ENCODE measurements around the gene DHX57.

DHX57 gene

DNA sequence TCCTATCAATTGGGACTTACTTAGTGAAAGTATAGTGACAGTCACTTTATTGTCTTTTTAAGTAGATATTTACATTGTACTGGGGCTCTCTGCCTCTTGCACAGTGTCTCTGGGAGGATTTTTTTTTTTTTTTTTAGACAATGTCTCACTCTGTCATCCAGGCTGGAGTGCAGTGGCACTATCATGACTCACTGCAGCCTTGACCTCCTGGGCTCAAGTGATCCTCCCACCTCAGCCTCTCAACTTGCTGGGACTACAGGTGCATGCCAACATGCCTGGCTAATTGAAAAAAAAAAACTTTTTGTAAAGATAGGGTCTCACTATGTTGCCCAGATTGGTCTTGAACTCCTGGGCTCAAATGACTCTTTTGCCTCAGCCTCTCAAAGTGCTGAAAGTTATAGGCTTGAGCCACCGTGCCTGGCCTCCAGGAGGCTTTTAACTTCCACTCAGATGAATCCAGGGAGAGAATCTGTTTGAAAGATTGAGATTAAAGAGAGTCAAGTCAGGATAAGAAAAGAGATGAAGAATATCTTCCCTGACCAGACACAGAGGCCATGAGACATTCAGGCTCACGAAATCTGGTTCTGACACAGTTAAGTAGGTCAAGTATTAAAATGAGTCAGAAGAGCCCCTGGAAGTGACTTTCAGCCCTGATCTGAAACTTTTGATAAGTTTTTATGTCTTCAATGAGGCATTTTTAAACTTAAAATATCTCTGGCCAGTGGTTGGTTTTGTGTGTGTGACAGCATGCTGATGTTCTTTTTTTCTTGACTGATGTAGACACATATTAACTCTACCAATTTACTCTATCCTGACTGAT lies 32.2 kb upstream of the DHX57 start:
- no peak overlapping the region for H3K27ac ChIP-seq
- TF ChIP-seq, protein P1, sequence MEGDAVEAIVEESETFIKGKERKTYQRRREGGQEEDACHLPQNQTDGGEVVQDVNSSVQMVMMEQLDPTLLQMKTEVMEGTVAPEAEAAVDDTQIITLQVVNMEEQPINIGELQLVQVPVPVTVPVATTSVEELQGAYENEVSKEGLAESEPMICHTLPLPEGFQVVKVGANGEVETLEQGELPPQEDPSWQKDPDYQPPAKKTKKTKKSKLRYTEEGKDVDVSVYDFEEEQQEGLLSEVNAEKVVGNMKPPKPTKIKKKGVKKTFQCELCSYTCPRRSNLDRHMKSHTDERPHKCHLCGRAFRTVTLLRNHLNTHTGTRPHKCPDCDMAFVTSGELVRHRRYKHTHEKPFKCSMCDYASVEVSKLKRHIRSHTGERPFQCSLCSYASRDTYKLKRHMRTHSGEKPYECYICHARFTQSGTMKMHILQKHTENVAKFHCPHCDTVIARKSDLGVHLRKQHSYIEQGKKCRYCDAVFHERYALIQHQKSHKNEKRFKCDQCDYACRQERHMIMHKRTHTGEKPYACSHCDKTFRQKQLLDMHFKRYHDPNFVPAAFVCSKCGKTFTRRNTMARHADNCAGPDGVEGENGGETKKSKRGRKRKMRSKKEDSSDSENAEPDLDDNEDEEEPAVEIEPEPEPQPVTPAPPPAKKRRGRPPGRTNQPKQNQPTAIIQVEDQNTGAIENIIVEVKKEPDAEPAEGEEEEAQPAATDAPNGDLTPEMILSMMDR (conservative IDR thresholded peaks at IDR 0.05): no peak
- TF ChIP-seq ZFX (IDR thresholded peaks at IDR 0.05): no peak

DNA sequence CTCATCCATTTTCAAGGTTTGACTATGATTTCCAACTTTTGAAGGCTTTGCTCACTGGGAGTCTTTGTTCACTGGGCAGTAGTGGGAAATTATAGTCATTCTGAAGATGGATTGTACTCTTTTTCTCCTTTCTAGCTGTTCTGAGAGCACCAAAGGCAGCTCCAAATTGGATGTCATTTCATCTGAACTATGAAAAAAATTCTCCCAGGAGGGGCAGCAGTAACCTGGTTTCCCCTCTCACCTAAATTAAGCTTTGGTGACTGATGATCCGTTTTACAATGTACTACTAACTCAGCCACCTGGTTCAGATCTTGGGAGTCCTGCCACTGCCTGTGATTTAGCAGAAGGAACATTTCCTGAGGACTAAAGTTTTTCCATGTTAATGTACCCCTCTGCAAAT lies 31.5 kb upstream of the DHX57 start:
- H3K27ac ChIP-seq: no peak overlapping the region
- TF ChIP-seq, protein P1 (conservative IDR thresholded peaks at IDR 0.05): no peak
- no peak for TF ChIP-seq ZFX (IDR thresholded peaks at IDR 0.05)

DNA sequence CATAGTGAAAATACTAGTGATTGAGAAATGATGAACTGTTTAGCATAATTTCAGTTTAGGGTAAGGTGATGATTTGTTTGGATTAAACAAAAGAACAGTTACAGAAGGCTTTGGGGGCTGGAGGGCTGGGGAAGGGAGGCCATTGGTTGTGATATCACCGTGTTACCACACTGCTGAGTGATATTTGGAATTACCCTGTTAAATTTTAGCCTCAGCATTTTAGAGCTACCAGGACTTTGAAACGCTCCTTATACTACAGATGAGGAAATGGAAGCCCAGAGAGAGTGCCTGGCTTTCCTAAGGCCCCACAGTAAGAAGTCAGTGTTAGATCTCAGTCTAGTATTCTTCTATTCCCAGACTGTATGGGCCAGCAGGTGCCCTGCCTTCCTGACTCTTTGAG lies 29.5 kb upstream of the DHX57 start:
- no peak overlapping the region for H3K27ac ChIP-seq
- TF ChIP-seq, protein P1 (conservative IDR thresholded peaks at IDR 0.05): no peak
- no peak for TF ChIP-seq ZFX (IDR thresholded peaks at IDR 0.05)

DNA sequence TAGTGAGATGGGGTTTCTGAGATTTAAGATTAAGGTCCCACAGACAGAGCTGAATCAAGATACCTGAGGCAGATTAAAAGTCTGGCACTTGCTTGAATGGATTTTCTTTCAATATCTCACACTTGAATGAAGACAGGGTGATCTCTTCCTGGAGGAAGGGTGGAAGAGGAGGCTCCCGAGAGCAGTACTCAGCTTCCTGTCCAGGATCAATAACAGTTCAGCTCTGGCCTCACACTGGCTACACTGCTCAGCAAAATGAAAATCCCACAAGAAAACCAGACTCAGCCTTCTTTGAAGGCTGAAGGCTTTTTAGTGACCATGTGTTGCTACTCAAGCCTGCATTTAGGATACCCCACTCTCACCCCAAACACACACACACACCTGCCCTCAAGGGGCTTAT lies 25.0 kb upstream of the DHX57 start:
- H3K27ac ChIP-seq: no peak overlapping the region
- TF ChIP-seq, protein P1 (conservative IDR thresholded peaks at IDR 0.05): no peak
- no peak for TF ChIP-seq ZFX (IDR thresholded peaks at IDR 0.05)

DNA sequence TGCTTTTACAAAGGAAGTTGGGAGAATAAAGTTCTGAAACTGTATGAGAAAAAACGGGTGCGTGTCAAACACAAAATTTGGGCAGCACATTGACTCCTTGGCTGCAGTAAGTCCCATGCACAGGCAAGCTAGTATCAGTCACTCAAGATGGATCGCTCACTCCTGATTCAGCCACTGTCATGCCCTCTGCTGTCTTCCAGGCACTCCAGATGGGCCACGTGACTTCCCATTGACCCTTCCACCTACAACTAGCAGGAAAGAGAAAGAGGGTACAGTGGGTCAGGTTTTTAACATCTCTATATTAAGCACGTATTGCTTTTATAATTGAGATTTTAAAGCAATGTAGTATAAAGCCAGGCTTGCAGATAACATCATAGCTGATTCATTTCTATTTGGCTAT lies 22.5 kb upstream of the DHX57 start:
- no peak overlapping the region for H3K27ac ChIP-seq

DNA sequence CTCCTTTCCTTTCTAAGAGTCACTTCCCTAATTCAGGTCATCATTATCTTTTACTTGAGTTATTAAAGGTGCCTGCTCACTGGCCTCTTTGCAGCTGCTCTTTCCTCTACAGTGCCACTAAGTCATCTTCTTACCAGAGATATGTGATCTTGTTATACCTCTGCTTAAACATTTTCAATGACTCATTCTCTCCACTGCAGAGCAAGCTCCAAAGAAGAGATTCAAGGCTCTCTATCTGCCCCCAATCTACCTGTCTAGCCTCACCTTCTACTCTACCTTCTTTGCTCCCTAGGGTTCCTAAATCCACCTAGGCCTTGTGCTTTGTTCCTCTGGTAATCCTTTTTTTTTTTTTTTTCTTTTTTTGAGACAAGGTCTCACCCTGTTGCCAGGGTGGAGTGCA lies 17.1 kb upstream of the DHX57 start:
- H3K27ac ChIP-seq: no peak overlapping the region
- TF ChIP-seq, protein P1 (conservative IDR thresholded peaks at IDR 0.05): no peak
- no peak for TF ChIP-seq ZFX (IDR thresholded peaks at IDR 0.05)

More for the DNA sequence above, 22.5 kb upstream of the DHX57 start:
- no peak for TF ChIP-seq ZFX (IDR thresholded peaks at IDR 0.05)
- TF ChIP-seq, protein P1 (conservative IDR thresholded peaks at IDR 0.05): no peak

DNA sequence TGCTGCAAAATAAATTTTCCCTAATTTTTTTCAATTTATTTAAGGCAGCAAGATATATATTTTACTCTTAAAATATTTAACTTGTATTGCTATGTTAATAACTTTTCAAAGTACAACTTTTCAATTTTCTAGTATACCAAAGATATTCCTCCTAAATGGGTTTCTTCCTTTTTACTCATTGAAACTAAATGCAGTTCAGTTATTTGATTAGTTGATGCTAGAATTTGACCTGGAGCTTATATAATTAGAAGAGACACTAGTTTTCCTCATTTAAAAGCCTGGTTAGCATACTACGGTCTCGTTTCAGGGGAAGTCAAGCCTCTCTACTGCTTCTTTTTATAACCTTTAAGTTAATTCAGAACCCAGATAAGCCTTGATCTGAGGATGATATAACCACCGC lies 13.8 kb upstream of the DHX57 start, which contains the start of gene ARHGEF33:
Gene ARHGEF33 (plus strand): TSS at position 301 of the 400 bp plus-strand sequence. CDS start 29,573 bp downstream, outside the sequence.
- no peak within 1 kb of the TSS for H3K27ac ChIP-seq
- TF ChIP-seq ZFX (IDR thresholded peaks at IDR 0.05): no peak
- TF ChIP-seq, protein P1 (conservative IDR thresholded peaks at IDR 0.05): no peak
